Mucosa of gallbladder (tissue), 1 donor: ENCODE measurements around the gene LGALS12. TPM values are rescaled to one million over a fixed set of nuclear protein-coding genes. Genes with fewer than 3 reads are reported as not detected.
"Not testable (repeated sequence)": the region's sequence is repeated elsewhere in the genome, so short reads cannot be mapped to it uniquely, and the experiment has no call there.

ENCODE experiments used
- DNase-seq: peaks from one replicate; pipeline ENCODE4 v3.0.0-alpha.2; 2020; ENCODE audit warnings: low spot score
- total RNA-seq: library from RNA; stranded (reverse); gene quantifications from one replicate; pipeline ENCODE4 v1.2.1, GENCODE V29; 2021
- donor health status: DM: no; HTN: no; CAD: no.

The LGALS12 gene
- total RNA-seq, 1 donor from 2014 or later, result 0.26 TPM

- peak; percentile 72 for DNase-seq
These were observed 824 bp upstream of the LGALS12 start for GRCh38 chr11:63504933-63505586.

- DNase-seq, result no peak
These were observed 992 bp downstream of the LGALS12 start for GRCh38 chr11:63506876-63507275.

GRCh38 chr11:63507511-63507910 lies 1.6 kb downstream of the LGALS12 start:
- DNase-seq, result no peak

GRCh38 chr11:63508009-63508408 lies 2.1 kb downstream of the LGALS12 start:
- DNase-seq, result peak; percentile 57

- no peak for DNase-seq
These were observed 2.9 kb downstream of the LGALS12 start for GRCh38 chr11:63508745-63509144.

- DNase-seq, result peak; percentile 62
These were observed 4.6 kb downstream of the LGALS12 start for GRCh38 chr11:63510360-63511047.

- DNase-seq, result no peak
These were observed 5.3 kb downstream of the LGALS12 start for GRCh38 chr11:63511048-63511748.

GRCh38 chr11:63512816-63513215 lies 6.9 kb downstream of the LGALS12 start:
- no peak for DNase-seq

- no peak for DNase-seq
These were observed 10.2 kb downstream of the LGALS12 start for GRCh38 chr11:63516109-63516508.

GRCh38 chr11:63517156-63517555 lies 11.3 kb downstream of the LGALS12 start:
- DNase-seq, result no peak

- no peak for DNase-seq
These were observed 12.7 kb downstream of the LGALS12 start for GRCh38 chr11:63518548-63518947.

GRCh38 chr11:63520606-63521170 lies 14.8 kb downstream of the LGALS12 start:
- DNase-seq, result no peak

GRCh38 chr11:63521896-63522295 lies 16.0 kb downstream of the LGALS12 start:
- DNase-seq, result no peak

- no peak for DNase-seq
These were observed 17.3 kb downstream of the LGALS12 start for GRCh38 chr11:63523151-63523550.

GRCh38 chr11:63527667-63528066 lies 21.8 kb downstream of the LGALS12 start:
- no peak for DNase-seq

GRCh38 chr11:63528156-63528555 lies 22.3 kb downstream of the LGALS12 start:
- not testable (repeated sequence) for DNase-seq

GRCh38 chr11:63528729-63529278 lies 22.9 kb downstream of the LGALS12 start:
- DNase-seq, result not testable (repeated sequence)

- DNase-seq, result not testable (repeated sequence)
These were observed 23.5 kb downstream of the LGALS12 start for GRCh38 chr11:63529373-63529772.

GRCh38 chr11:63530021-63530420 lies 24.1 kb downstream of the LGALS12 start:
- no peak for DNase-seq

GRCh38 chr11:63531074-63531792 lies 25.3 kb downstream of the LGALS12 start:
- DNase-seq, result peak; percentile 51

GRCh38 chr11:63532117-63532516 lies 26.2 kb downstream of the LGALS12 start:
- no peak for DNase-seq
